ENCODE results near the gene TCP11.

Gene TCP11

DNA sequence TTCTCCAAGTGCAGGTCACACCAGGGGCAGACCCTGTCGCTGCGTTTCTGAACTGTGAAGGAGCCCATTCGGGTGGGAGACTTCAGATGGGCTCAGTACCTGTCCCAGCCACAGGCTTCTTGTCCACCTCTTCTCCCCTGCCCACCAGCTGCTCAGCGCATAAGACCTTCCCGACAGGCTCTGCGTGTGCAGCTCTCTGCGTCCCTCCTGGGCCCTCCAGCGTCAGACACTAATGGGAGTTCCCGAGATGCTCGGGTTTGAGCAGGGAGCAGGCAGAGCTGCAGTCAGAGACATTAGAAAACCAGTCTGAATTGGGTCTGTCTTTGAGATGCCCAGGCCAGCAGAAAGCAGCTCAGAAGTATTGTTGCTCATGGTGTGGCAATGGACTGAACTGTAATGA lies 50.4 kb downstream of the TCP11 start:
- DNase-seq, result no peak

DNA sequence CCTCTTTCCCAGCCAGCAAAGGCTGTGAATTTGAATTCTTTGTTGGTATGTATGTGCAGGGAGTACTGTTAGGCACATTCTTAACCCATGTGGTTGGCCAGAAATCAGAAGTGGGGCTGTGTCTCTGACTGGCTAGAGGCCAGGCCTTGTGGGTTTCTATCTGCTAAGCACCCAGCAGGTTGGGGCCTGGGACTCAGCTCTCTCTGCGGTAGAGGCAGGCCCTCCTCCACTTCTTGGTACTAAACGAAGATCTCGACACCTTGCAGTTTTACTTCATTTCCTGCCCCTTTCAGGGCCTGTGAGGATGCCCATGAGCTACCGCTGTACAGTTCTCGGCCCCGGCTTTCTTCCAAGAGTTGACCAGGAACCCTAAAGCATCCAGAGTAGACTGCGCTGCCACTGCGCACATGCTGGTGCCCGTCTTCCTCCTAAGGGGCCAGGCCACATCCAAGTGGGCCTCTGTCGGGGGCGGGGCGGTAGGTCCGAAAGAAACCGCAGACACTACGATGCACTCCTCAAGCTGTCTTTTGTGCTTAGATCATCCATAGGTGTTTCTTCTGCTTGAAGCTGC lies 51.1 kb downstream of the TCP11 start:
- no peak for DNase-seq

- no peak for DNase-seq
Measured at GRCh38 chr6:35089216-35089934, 51.8 kb downstream of the TCP11 start.

- DNase-seq, result no peak
Measured at GRCh38 chr6:35088281-35089215, 52.6 kb downstream of the TCP11 start.

DNA sequence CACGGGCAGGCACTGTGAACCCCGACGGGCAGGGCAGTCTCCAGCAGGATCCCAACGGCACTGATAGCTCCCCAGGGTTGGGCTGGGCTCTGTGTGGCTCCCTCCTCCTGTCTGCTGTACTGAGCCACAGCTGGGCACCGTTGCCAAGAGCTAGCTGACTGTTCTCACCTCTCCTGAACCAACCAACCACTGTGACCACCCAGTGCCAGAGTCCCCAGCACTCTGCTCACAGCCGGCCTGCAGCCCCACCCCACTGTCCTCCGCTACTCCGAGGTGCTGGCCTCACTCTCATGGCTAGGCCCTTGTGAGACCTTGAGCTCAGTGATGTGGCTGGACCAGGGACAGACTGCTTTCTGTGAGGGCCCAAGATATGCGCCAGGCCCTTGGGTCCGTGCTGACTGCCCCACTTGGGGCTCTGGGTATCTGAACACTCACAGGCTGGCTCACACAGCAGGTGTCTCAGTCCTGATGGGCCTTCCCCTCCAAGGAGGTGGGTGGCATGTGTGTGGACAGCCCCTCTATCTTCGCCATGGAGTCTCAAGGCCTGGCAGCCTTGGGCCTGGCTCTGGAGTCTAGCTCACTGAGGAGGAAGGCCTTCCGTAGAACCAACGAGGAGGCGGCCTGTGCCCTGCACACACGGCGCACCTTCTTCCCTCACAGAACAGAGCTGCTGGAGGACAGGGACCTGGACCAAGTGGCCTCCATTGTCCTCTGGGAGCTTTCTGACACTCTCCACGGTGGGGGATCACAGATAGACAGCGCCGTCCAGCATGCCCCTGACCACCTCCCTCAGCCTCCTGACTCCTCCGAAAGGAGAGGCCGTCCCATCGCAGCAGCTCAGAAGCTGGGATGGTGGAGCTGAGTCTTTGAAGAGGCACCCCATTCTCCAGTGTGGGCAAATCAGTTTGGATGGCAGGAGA lies 53.5 kb downstream of the TCP11 start:
- DNase-seq, result no peak

DNA sequence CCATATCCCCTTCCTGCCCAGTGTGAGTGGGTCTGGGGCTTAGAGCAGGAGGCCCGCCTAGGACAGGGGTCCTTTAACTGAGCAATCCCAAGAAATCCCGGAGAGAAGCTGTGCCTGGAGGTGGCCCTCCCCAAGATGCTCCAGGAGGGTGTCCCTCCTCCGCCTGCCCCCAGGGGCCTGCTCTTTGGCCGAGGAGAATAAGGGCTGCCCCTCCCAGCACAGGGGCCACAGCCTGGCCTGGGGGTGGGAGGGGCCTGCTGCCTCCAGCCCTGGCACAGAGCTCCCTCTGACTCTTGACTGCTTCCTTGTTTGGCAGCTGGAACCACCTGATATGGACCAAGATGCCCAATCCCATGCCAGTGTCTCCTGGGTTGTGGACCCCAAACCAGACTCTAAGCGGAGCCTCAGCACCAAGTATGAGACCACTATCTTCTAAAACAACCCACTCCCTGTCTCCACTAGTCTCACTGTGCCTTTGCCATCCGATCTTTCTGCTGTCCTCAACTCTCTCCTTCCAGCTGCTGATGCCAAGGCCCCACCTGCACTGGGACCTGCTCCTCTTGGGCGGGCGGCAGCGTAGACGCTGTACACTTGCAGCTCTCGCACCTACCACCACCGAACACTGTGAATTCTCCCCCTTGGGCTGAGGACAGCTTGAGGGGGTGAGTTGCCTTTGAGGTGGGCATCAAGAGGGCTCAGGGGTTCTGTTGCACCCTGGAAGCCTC lies 54.3 kb downstream of the TCP11 start:
- no peak for DNase-seq

DNA sequence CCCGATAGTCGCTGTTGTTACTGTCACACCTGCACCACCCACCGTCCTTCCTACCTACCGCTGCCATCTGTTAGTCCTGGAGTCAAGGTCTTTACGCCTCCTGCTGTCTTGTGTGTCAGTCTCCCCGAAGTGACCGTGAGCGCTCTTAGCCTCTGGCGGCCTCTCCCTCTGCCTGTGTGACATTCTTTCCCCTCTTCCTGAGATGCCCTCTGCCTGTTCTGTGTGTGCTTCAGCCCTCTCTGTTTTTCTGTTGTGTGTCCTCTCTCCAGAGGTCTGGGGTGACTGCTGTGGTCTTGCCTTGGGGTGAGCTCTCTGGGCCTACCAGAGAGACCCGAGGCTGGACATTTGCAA lies 54.9 kb downstream of the TCP11 start:
- no peak for DNase-seq

GRCh38 chr6:35085359-35086281 lies 55.5 kb downstream of the TCP11 start:
- no peak for DNase-seq

- no peak for DNase-seq
Measured at GRCh38 chr6:35084511-35085203, 56.5 kb downstream of the TCP11 start.

DNA sequence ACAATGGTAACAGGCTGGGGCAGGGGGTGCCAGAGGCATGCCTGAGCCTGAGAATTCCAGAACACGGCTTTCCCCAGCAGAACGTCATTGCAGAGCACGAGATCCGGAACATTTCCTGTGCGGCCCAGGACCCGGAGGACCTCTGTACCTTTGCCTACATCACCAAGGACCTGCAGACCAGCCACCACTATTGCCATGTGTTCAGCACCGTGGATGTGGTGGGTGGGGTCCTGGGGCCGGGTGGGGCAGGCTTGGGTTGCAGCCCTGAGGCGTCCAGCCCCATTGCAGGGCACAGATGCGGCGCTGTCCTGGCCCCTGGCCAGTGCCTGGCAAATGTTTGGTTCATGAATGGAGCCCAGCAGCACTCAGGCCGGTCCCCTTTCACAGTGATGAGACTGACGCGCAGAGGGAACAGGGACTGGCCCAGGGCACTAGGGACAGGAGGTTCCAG lies 57.1 kb downstream of the TCP11 start:
- DNase-seq, result no peak

- no peak for DNase-seq
Measured at GRCh38 chr6:35083507-35083906, 57.6 kb downstream of the TCP11 start.

DNA sequence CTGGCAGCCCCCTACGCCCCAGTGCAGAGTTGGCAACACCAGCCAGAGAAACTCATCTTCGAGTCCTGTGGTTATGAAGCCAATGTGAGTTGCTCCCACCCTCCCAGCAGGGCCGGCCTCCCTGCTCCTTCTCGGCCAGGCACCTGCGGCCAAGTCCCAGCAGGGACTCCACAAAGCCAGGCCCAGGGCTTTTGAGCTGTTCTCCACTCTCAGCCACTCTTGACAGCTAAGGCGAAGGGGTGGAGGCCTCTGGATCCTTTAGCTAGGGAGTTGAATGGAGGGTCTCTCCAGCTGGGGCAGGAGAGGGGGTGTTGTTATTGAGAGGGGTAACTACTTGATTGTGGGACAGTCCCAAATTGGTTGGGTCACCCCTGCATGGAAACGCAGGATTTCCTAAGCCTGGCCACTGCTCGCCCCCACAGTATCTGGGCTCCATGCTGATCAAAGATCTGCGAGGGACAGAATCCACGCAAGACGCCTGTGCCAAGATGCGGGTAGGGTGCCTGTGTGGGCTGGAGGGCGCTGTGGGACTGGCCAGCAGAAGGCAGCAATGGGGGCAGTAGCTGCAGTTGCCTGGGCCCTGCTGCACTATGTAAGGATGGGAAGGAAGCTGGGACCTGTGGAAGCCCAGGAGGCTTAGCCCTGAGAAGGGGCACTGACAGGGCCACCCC lies 58.3 kb downstream of the TCP11 start:
- no peak for DNase-seq

- no peak for DNase-seq
Measured at GRCh38 chr6:35082046-35082732, 59.0 kb downstream of the TCP11 start.

- DNase-seq, result no peak
Measured at GRCh38 chr6:35081426-35081851, 59.7 kb downstream of the TCP11 start.

DNA sequence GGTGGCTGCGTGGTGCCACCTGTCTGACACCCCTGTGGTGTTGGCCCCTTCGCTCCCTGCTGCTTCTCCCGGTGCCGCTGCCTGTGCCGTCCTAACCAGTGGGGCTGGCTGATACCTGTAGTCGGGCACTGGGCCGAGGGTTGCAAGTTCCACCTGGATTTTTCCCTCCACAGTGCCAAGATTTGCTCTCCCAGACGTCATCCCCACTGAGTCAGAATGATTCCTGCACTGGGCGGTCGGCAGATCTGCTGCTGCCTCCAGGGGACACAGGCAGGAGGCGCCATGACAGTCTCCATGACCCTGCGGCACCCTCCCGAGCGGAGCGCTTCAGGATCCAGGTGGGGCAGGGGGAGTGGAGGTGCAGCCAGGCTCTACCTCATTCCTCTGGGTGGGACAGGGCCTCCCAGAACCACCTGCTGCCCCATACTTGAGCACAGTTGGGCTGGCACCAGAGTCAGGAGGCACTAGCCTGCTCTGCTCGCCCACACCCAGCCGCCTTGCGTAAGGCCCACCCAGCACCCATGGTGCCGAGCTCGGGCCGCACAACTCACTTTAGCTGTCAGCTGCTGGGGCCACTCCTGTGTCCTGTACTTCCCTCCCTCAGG lies 60.2 kb downstream of the TCP11 start:
- no peak for DNase-seq

- no peak for DNase-seq
Measured at GRCh38 chr6:35080016-35080680, 61.0 kb downstream of the TCP11 start.

- no peak for DNase-seq
Measured at GRCh38 chr6:35079311-35080000, 61.7 kb downstream of the TCP11 start.

Data from NCI-H1694 treated with DMSO at 0.1 percent for 48 hours (cell line).